Measurements from ENCODE around the gene DUT.
A peak's percentile ranks its signal among the peaks of the same experiment; 100 is the strongest.

DUT gene

GRCh38 chr15:48330105-48330785 is 984 bp upstream of the DUT start:
- DNase-seq (ENCODE audit: low spot score) = no peak

DNA sequence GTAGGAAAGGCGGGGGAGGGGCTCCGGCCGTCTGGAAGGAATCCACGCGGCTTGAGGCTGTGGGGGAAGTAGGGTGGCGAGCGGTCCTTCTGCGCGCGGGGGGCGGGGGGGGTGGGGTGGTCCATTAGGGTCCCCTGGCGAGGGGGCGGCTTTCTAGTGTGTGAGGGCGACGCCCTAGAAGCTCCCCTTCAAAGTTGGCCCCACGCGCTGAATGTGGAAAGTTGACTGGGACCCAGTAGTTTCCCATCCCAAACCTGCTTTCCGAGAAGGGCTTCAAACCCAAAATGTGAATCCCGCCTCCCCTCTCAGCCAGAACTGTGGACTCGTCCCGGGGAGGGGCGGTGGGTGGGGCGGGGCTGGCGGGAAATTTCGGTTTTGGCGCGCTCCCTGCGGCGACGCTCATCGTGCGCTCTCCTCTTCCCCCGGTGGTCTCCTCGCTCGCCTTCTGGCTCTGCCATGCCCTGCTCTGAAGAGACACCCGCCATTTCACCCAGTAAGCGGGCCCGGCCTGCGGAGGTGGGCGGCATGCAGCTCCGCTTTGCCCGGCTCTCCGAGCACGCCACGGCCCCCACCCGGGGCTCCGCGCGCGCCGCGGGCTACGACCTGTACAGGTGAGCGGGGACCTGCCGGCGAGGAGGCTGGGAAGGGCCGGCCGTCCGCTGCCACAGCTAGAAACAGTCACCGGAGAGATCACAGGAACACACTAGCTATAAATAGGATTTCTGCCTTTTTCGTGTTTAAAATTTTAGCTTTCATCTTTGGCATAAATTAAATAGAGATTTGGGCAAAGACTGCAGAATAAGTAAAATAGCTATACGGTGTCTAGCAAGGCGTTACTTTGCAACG is 790 bp downstream of the DUT start:
- peak; percentile 85 for DNase-seq (ENCODE audit: low spot score)

DNA sequence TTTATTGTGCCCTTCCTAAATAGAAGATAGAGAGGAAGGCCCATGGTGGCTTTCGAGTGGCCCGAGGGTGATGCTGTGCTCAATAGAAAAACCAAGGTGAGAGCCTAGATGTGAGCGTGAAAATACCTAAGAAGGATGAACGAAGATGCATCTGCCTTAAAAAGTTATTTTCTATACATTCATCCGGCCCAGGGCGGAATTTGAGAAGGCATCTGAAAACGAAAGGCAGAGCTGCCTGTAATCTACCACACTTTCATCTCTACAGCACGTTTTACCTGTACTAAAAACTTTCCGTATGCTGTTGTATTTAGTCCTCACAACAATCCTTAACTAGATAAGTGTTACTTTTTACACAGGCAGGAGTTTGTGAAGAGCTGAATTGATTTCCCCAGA is 1.4 kb downstream of the DUT start:
- DNase-seq (ENCODE audit: low spot score) = no peak

DNA sequence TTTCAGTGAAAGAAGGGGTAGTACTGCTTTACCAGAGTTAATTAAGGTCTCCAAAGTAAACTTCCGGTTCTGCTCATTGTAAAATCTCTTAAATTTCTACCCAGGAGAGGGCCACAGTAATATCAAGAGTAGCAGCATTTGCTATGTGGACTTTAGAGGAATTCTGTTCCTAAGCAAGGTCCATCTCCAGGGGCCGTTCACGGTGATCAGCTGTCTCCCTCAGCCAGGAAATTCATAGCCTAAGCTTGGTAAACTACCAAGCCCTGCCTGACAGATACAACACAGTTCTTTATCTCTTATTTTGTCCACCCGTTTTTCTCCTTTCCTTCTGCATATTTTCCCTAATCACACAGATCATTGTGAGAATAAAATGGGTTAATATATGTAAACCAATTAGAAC is 2.3 kb downstream of the DUT start:
- no peak for DNase-seq (ENCODE audit: low spot score)

DNA sequence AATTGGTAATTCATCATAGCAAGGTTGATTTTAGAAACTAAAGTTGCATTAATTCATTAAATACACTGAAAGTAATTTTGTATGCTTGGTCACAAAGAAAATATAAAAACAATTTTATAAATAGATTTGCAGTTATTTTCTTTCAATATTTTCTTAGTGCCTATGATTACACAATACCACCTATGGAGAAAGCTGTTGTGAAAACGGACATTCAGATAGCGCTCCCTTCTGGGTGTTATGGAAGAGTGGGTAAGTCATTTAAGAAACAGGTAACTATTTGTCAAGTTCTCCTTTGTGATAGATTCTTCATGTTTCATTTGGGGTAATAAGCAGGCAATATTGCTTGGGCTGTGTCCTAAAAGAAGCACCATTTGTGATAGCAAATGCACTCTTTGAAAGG is 3.0 kb downstream of the DUT start:
- no peak for DNase-seq (ENCODE audit: low spot score)

DNA sequence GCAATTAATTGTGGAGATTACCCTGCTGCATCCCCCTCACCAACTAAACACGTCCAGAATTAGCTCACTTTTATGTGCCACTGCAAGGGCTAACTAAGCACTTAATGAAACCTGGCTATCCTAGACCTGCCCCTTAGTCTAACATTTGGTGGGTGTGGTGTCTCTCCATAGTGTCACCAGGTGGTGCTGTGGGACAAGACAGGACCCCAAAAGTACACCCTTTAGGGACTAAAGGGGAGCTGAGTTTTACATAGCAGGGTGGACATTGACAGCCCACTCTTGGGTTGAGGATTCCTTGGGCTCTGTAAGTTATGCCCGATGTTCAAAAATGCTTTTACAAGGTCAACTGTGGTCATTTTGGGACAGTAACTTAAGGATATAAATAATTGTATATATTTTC is 5.7 kb downstream of the DUT start:
- no peak for DNase-seq (ENCODE audit: low spot score)

DNA sequence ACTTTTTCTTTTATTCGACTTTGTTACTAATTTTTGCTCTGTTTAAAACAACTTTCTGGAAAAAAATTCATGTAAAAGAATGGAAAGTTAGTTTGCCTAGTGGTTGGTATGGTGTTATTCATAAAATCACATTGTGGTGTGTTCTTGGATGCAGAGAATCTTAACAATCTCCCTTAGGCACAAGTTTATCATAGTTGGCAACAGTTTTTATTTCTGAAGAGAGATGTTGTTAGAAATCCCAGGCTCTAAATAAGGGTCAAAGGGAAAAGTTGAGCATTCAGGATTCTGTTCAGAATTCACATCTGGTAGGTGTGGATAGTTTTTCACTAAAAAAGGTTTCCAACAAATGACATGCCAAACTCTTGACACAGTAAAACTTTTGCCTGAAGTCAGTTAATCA is 6.4 kb downstream of the DUT start:
- DNase-seq (ENCODE audit: low spot score) = no peak

- no peak for DNase-seq (ENCODE audit: low spot score)
These were observed 8.9 kb downstream of the DUT start for GRCh38 chr15:48340111-48340510.

DNA sequence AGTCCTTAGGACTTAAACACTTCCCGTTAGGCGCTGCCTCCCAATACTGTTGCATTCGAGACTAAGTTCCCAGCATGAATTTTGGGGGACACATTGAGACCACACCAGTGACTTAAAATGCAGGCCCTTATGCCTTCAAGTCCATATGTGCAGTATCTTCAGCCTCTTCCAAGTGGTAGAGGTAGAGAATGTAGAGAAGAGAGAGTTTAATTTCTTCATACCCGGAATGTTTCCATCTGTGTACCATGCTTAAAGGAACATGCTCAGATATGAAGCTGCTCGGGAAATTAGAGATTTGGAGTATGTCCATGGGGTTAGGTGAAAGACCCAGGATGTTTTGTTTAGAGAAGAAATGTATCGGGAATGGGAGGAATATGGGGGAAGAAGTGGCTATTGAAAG is 12.6 kb downstream of the DUT start:
- no peak for DNase-seq (ENCODE audit: low spot score)

DNA sequence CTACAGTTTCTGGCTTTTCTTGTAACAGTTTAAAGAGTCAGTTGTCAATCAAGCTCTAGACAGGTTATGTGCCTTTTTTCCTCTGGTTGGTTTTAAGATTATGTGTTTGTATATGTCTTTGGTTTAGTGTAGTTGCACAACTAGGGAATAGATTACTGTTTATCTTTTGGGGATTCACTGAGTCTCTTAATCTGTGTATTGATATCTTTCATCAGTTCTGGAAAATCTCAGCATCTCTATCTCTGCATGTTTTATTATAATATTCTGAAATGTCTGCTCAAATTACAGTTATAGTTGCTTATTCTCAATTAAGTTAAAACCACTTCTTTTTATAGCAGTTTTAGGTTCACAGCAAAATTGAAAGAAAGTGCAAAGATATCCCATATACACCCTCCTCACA is 14.3 kb downstream of the DUT start:
- no peak for DNase-seq (ENCODE audit: low spot score)

- peak; percentile 54 for DNase-seq (ENCODE audit: low spot score)
These were observed 21.3 kb downstream of the DUT start for GRCh38 chr15:48352474-48353072.

DNA sequence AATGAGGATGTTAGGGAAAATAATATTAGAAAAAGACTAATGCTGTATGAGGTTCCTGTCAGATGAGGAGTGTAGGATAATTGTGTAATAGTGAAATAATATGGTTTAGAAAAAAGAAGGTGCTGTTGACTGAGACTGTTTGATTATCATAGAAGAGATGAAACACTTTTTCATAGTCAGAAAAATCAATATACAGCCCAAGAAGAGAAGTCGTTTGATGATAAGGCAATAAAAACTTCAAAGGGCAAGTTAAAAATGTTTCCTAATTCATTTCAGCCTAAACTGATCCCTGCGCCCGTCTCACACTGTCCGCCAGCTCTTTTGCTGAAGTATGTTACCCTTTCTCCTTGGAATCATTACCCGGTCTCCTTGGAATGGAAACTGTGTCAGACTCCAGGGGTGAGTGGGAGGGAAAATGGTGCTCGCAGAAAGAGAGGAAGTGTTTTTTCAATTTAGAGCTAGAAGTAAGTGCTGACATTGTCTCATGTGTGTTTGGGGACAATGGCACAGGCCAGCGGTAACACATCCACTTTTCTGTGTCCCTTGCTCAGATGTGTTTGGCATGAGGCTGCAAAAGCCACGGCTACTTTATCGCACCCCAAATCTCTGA is 23.6 kb downstream of the DUT start:
- no peak for DNase-seq (ENCODE audit: low spot score)

DNA sequence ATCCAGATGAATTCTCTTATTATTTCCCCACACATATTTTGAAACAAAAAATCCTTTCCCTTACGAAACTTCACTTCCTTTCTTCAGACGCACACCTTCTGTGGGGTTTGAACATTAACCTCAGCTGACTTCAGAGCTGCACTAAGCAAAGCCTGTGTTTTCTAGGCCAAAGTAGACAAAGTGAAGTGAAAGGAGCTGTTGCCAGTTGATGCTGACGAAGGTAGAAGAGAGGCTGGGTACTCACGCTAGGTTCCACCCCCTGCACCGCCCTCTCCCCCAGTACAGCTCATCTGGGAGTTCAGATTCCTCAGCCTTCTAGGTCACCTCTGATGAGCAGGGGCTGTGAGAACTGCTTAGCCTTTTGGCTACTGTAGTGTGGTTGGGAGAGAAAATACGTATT is 24.1 kb downstream of the DUT start:
- DNase-seq (ENCODE audit: low spot score) = no peak

GRCh38 chr15:48358229-48359152 is 27.3 kb downstream of the DUT start:
- no peak for DNase-seq (ENCODE audit: low spot score)

- no peak for DNase-seq (ENCODE audit: low spot score)
These were observed 29.6 kb downstream of the DUT start for GRCh38 chr15:48360841-48361240.

GRCh38 chr15:48361685-48362084 is 30.5 kb downstream of the DUT start:
- no peak for DNase-seq (ENCODE audit: low spot score)

- DNase-seq (ENCODE audit: low spot score) = no peak
These were observed 32.2 kb downstream of the DUT start for GRCh38 chr15:48363474-48363873.

- no peak for DNase-seq (ENCODE audit: low spot score)
These were observed 34.3 kb downstream of the DUT start for GRCh38 chr15:48365575-48365974.

- DNase-seq (ENCODE audit: low spot score) = no peak
These were observed 35.5 kb downstream of the DUT start for GRCh38 chr15:48366584-48367312.

- no peak for DNase-seq (ENCODE audit: low spot score)
These were observed 36.3 kb downstream of the DUT start for GRCh38 chr15:48367483-48367882.

DNA sequence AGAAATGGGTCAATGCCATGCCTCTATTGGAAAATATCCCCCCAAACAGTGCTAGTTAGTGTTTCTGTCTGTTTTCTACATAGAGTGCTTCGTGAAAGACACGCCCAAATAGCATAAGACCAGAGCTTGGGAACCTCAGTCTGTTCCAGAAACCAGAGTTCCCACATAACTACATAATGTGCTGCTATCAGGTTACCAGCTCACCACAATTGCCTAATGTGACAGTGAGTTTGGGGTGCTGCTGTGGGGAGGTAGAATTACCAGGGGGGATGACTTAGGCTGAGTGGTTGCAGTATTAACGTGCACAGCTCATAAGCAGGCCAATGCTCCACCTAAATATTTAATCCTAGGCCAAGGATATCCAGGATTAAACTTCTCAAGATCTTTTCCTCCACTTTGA is 39.2 kb downstream of the DUT start:
- DNase-seq (ENCODE audit: low spot score) = no peak
